Panc1 (cell line): ENCODE data around the gene LRRC45. TPM values are rescaled to one million over a fixed set of nuclear protein-coding genes. Genes with fewer than 3 reads are reported as not detected.
A peak's percentile ranks its signal among the peaks of the same experiment; 100 is the strongest.

Source experiments
- ATAC-seq: fragments of 200-7000 bp; cut with Tn5 transposase; 2 replicates; pipeline ENCODE4 v1.9.1; 2020; ENCODE audit warnings: mild to moderate bottlenecking, moderate library complexity
- BruUV-seq: library from RNA; stranded (reverse); fragments of 400-500 nt; replicated peaks from 2 replicates; lab custom pipeline; 2021; lab: Mats Ljungman, UMichigan
- CTCF ChIA-PET: fragments of 300-600 bp; sonication (Branson Sonifier 250); formaldehyde crosslinking; loops from one replicate; lab custom pipeline; 2022; ENCODE audit warnings: antibody characterized with exemption; lab: Charles Lee
- POLR2A ChIA-PET: fragments of 300-600 bp; sonication (Branson Sonifier 250); formaldehyde crosslinking; loops from one replicate; lab custom pipeline; 2022; ENCODE audit warnings: antibody characterized with exemption; lab: Charles Lee
- DNase-seq: peaks from one replicate; pipeline ENCODE4 v3.0.0-alpha.2; 2010; ENCODE audit warnings: low read depth, low spot score
- H3K27ac ChIP-seq: 2 replicates; pipeline ENCODE4 v1.5.1; 2011; ENCODE audit warnings: mild to moderate bottlenecking, low read length, inconsistent platforms
- H3K27me3 ChIP-seq: fragments of 200-500 bp; sonication (Bioruptor generic); 2 replicates; pipeline ENCODE4 v1.6.0; 2014; ENCODE audit warnings: low read length, inconsistent platforms; ENCODE audit not compliant: control insufficient read depth, insufficient read depth
- H3K36me3 ChIP-seq: fragments of 200-500 bp; sonication (Bioruptor generic); 2 replicates; pipeline ENCODE4 v1.5.1; 2014; ENCODE audit warnings: inconsistent platforms, mild to moderate bottlenecking, low read length, moderate library complexity; ENCODE audit not compliant: control insufficient read depth, insufficient read depth
- H3K4me1 ChIP-seq: 2 replicates; pipeline ENCODE4 v1.5.1; 2011; ENCODE audit warnings: inconsistent platforms, mild to moderate bottlenecking, low read length, moderate library complexity; ENCODE audit not compliant: control insufficient read depth, insufficient read depth
- H3K4me3 ChIP-seq, 2 experiments: 2 replicates each; pipeline ENCODE4 v1.5.1; 2011 to 2012; ENCODE audit warnings: low read depth in 2 of 2, low read length in 2 of 2, mild to moderate bottlenecking in 2 of 2, inconsistent platforms in 1 of 2, moderate library complexity in 1 of 2
- H3K9me3 ChIP-seq: fragments of 200-500 bp; sonication (Bioruptor generic); 2 replicates; pipeline ENCODE4 v1.5.1; 2014; ENCODE audit warnings: low read depth, mild to moderate bottlenecking, inconsistent platforms, low read length, moderate library complexity; ENCODE audit not compliant: control insufficient read depth, insufficient read depth
- POLR2AphosphoS5 ChIP-seq: IDR thresholded peaks from 2 replicates; pipeline ENCODE4 v1.6.1; 2012; ENCODE audit warnings: mild to moderate bottlenecking, low read depth, low read length, moderate library complexity
- SIN3A ChIP-seq: IDR thresholded peaks from 2 replicates; pipeline ENCODE4 v1.6.1; 2012; ENCODE audit warnings: low read depth, mild to moderate bottlenecking, low read length, moderate library complexity, borderline replicate concordance; ENCODE audit not compliant: insufficient read depth
- TCF7L2 ChIP-seq: IDR thresholded peaks from 2 replicates; pipeline ENCODE4 v1.6.1; 2011; ENCODE audit warnings: mild to moderate bottlenecking, low read depth, low read length, inconsistent platforms
- in situ Hi-C: cut with HindIII; loops from 2 replicates; pipeline ENCODE4 v1.10.0; 2016; ENCODE audit warnings: low sequenced_read_pairs, low pct_unique_long_range_greater_than_20kb
- intact Hi-C: fragments of 100-400 bp; cut with micrococcal nuclease; formaldehyde crosslinking; loops from one replicate; pipeline ENCODE4 v1.10.0; 2022; ENCODE audit not compliant: unreplicated experiment
- total RNA-seq: library from RNA; stranded (reverse); gene quantifications from one replicate; pipeline ENCODE4 v1.2.1, GENCODE V29; 2021; ENCODE audit not compliant: unreplicated experiment
- TF ChIP-seq, protein P1 (sequence below), 2 experiments: IDR thresholded peaks; 2 replicates each; pipeline ENCODE4 v1.6.1; 2011 to 2012; ENCODE audit warnings: low read depth in 2 of 2, control low read depth in 1 of 2, low read length in 1 of 2, mild to moderate bottlenecking in 1 of 2, moderate library complexity in 1 of 2; ENCODE audit not compliant: insufficient read depth in 1 of 2
- TF ChIP-seq, protein P2 (sequence below): fragments of 450-650 bp; IDR thresholded peaks from 2 replicates; pipeline ENCODE4 v1.5.1; 2017; ENCODE audit warnings: mild to moderate bottlenecking

The LRRC45 gene
- total RNA-seq, 1 experiment from 2014 or later = 29.9 TPM

DNA sequence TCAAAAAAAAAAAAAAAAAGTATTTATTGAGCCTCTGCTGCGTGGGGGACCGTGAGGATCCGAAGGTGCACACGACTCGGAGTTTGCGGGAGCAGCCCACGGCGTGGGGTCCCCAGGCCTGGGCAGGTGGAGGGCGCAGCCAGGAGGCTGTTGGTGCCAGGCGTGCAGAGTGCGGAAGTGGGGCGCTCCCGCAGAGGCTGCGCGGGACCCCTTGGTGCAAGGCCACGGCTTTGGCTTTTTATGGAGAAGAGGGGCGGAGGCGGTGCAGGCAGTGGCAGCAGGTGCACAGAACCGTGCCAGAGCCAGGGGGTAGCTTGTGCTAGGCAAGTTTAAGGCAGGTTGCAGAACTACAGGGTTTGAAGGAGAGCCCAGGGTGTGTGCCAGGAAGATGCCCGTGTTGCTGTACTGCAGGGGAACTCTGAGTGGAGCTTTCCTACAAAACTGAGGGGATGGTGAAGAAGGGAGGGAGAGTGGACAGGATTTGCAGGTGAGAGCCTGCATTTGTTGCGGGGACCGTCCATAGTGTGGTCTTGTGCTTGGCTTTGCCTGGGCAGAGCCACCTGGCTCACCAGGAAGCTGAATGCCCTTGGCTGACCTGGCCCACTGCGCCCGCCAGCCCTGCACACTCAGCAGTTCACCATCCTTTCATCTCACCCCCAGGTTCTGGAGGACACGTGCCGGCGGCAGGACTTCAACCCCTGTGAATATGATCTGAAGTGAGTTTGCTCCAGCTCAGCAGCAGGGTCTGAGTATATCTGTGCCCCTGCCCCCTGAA lies 44.4 kb upstream of the LRRC45 start:
- peak overlapping the region; percentile 76 to 87 for H3K4me3 ChIP-seq
- no peaks in the 10 kb centered on the region for H3K27me3 ChIP-seq
- no peak overlapping the region for H3K27ac ChIP-seq
- BruUV-seq = TSS peak; percentile 79
- DNase-seq (no peak), ATAC-seq (no peak)
- in situ Hi-C loops (no loop called here), intact Hi-C loops (no loop called here)
- TF ChIP-seq, protein P1, sequence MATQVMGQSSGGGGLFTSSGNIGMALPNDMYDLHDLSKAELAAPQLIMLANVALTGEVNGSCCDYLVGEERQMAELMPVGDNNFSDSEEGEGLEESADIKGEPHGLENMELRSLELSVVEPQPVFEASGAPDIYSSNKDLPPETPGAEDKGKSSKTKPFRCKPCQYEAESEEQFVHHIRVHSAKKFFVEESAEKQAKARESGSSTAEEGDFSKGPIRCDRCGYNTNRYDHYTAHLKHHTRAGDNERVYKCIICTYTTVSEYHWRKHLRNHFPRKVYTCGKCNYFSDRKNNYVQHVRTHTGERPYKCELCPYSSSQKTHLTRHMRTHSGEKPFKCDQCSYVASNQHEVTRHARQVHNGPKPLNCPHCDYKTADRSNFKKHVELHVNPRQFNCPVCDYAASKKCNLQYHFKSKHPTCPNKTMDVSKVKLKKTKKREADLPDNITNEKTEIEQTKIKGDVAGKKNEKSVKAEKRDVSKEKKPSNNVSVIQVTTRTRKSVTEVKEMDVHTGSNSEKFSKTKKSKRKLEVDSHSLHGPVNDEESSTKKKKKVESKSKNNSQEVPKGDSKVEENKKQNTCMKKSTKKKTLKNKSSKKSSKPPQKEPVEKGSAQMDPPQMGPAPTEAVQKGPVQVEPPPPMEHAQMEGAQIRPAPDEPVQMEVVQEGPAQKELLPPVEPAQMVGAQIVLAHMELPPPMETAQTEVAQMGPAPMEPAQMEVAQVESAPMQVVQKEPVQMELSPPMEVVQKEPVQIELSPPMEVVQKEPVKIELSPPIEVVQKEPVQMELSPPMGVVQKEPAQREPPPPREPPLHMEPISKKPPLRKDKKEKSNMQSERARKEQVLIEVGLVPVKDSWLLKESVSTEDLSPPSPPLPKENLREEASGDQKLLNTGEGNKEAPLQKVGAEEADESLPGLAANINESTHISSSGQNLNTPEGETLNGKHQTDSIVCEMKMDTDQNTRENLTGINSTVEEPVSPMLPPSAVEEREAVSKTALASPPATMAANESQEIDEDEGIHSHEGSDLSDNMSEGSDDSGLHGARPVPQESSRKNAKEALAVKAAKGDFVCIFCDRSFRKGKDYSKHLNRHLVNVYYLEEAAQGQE (IDR thresholded peaks at IDR 0.05; ENCODE audit: insufficient read depth in 1 of 2, low read depth in 2 of 2, low read length in 1 of 2) = no peak
- TF ChIP-seq POLR2AphosphoS5 (no peak), TCF7L2 (no peak), SIN3A (no peak)
- TF ChIP-seq, protein P2, sequence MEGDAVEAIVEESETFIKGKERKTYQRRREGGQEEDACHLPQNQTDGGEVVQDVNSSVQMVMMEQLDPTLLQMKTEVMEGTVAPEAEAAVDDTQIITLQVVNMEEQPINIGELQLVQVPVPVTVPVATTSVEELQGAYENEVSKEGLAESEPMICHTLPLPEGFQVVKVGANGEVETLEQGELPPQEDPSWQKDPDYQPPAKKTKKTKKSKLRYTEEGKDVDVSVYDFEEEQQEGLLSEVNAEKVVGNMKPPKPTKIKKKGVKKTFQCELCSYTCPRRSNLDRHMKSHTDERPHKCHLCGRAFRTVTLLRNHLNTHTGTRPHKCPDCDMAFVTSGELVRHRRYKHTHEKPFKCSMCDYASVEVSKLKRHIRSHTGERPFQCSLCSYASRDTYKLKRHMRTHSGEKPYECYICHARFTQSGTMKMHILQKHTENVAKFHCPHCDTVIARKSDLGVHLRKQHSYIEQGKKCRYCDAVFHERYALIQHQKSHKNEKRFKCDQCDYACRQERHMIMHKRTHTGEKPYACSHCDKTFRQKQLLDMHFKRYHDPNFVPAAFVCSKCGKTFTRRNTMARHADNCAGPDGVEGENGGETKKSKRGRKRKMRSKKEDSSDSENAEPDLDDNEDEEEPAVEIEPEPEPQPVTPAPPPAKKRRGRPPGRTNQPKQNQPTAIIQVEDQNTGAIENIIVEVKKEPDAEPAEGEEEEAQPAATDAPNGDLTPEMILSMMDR = no peak
- peaks cover 10% of the 10 kb centered on the region for H3K4me1 ChIP-seq
- ChIA-PET CTCF (no interaction called here), POLR2A (interaction anchor here (0.5 to 1.0 kb wide), 4 partner anchors 11 to 48 kb away, joined by 3 to 4 read pairs (median 4); no protein-coding TSS in a partner anchor)
- H3K9me3 ChIP-seq = no peaks in the 10 kb centered on the region
- no peaks in the 10 kb centered on the region for H3K36me3 ChIP-seq

DNA sequence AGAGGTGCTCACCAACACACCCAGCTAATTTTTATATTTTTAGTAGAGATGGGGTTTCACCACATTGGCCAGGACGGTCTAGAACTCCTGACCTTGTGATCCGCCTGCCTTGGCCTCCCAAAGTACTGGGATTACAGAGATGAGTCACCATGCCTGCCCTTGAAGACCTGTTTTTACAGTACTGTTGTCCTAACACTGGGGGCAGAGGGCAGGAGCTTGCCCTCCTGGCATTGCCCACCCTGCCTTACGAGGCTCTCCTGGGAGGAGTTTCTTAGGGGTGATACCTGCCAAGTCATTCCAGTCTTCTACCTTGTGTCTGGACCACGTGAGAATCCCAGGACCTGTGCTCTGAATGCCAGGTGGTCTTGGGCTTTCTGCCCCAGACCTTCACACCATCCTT lies 43.0 kb upstream of the LRRC45 start:
- Histone ChIP-seq H3K9me3 (no peaks in the 10 kb centered on the region), H3K36me3 (no peaks in the 10 kb centered on the region), H3K27ac (no peak overlapping the region), H3K4me1 (peaks cover 10% of the 10 kb centered on the region), H3K27me3 (no peaks in the 10 kb centered on the region), H3K4me3 (no peak overlapping the region)
- in situ Hi-C loops = no loop called here
- ATAC-seq = no peak
- ChIA-PET POLR2A (interaction anchor here (0.6 kb wide), 1 partner anchor 16 kb away, joined by 3 read pairs; no protein-coding TSS in a partner anchor), CTCF (no interaction called here)
- BruUV-seq = no TSS peak
- DNase-seq = no peak
- TF ChIP-seq, protein P1 (IDR thresholded peaks at IDR 0.05; ENCODE audit: insufficient read depth in 1 of 2, low read depth in 2 of 2, low read length in 1 of 2) = no peak
- TF ChIP-seq TCF7L2 (no peak), POLR2AphosphoS5 (no peak), SIN3A (no peak)
- TF ChIP-seq, protein P2 = no peak
- intact Hi-C loops = no loop called here
